SW 1271 (cell line): Measurements from ENCODE around the gene CSF2RB.
"Not testable (repeated sequence)": the region's sequence is repeated elsewhere in the genome, so short reads cannot be mapped to it uniquely, and the experiment has no call there.

ENCODE experiments used
- DNase-seq, 2 experiments: peaks; one replicate each; lab custom pipeline; 2025; lab: John Stamatoyannopoulos, UW

Gene CSF2RB

GRCh38 chr22:36968249-36968964 is 55.0 kb downstream of the CSF2RB start:
- no peak for DNase-seq

GRCh38 chr22:36971341-36972125 is 58.1 kb downstream of the CSF2RB start:
- no peak for DNase-seq

- no peak for DNase-seq
Measured at GRCh38 chr22:36976606-36977005, 63.2 kb downstream of the CSF2RB start.

- DNase-seq = no peak
Measured at GRCh38 chr22:36977401-36977861, 64.0 kb downstream of the CSF2RB start.

- peak in 1 of 2 experiments; percentile 81 for DNase-seq
Measured at GRCh38 chr22:36977947-36978660, 64.7 kb downstream of the CSF2RB start.

DNA sequence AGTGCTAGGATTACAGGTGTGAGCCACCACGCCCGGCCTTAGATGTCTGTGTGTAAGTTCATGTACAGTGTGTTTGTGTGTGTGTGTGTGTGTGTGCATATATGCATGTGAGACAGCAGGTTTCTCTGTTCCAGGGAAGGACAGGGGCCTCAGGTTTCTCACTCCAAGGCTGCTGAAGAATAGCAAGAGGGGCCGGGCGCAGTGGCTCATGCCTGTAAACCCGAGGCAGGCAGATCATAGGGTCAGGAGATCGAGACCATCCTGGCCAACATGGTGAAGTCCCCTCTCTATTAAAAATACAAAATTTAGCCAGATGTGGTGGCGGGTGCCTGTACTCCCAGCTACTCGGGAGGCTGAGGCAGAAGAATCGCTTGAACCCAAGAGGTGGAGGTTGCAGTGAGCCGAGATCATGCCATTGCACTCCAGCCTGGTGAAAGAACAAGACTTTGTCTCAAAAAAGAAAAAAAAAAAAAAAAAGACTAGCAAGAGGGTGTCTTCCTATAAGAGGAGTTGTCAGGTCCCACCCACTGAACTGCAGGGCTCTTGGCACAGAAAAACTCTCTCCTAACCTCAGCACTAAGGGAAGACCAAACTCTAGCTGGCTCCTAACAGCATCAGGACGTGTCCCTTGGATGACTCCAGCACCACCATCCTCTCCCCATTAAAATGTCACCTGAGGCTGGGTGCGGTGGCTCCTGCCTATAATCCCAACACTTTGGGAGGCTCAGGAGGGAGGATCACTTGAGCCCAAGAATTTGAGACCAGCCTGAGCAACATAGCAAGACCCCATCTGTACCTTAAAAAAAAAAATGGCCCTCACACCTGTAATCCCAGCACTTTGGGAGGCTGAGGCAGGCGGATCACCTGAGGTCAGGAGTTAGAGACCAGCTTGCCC is 65.8 kb downstream of the CSF2RB start:
- DNase-seq = no peak

GRCh38 chr22:36981247-36981775 is 67.9 kb downstream of the CSF2RB start:
- no peak for DNase-seq

DNA sequence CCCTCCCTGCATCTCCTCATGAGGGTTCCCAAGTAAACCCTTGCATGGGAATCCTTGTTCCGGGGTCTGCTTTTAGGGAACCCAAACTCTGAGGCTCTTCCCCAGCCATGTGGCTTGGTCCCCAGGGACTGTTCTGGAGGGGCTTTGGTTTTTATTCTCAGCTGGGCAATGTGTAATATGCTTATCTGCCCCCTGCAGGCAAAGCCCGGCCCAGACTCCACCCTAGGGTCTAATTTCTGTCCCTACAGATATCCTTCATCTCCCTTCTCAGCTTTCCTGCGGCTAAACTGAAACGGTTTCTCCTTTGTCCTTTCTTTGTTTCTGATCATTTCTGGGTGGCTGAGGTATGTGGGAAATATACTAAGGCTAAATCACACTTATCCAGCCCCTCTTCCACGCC is 68.7 kb downstream of the CSF2RB start:
- DNase-seq = no peak

DNA sequence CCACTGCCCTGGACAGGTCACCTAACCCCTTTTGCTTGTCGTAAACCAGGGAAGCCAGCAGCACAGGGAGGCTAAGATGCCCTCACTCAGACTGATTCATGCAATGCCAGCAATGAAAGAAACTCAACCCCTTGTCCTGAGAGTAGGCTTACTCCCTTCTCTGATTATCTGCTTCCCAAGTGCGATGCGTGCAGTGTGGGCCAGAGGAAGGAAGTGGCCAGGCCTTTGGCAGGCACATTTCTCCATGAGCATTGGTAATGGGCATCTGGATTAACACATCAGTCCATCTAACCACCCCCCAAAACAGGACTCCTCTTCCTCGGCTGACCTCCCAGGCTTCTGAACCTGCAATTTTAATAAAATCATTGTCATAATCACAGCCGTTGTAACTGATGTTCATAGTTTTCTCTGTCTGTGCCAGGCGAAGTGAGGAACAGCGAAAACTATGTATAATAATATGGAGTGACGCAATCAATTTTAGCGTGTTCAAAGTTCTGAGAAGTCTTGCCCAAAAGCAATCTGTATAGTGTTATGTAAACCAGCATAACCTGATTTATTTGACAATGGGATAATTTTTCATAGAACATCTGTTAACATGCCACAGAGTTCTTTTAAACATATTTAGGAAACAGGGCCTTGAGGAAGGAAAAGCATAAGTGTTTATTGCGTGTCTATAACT is 71.9 kb downstream of the CSF2RB start:
- no peak for DNase-seq

DNA sequence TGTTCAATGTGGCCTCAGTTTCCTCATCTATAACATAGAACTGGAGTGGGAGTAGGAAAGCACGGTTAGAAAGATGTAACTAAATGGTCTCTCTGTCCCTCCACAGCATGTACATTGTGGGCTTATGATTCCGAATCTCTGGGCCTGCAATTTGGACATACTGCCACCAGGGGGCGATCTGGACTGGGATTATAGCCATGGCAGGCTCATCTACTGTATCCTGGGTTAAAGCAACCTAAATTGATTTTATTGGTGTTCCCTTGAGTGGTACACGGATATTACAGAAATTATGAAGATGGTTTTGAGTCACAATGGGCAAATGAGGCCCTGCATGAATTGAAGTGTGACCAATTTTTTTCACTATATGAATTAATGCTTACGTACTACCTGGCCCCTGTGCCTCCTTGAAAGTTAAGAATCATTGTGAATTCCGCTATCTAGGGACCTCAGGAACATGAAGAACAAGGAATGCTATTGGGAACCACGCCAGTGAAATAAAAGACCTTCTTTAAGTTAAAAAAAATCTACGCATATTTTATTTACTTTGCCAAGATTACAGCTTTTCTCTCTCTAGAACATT is 72.9 kb downstream of the CSF2RB start:
- no peak for DNase-seq

DNA sequence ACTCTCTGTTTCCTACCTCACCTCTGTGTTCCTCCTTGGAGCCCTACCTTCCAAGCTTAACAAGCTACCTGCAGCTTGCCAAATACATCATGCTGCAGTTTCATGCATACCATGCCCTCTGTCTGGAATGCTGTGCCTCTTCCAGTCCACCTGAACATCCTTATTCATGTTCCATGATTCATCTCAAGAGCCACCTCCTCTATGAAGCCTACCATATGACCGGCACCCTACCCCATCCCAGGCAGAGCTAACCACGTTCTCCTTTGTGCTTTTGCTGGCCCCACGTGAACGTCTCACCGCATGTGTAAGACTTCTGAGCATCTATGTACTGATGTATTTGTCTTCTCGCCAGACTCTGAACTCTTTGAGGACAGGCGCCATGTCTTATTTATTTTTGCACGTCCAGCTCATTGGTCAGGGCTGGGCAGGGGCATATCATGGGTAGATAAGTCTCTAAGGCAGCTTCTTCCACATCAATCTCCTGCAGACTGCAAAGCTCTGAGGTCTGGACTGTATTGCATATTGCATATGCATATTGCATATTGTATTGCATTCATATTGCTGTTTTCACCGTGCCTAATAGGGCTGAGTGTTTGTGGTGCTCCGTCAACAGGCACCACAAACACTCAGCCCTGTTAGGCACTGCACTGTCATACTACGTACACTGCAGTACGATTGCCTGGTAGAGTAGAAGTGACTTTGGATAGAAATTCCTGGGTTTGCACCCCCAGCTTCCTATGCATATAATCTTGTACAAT is 74.8 kb downstream of the CSF2RB start:
- DNase-seq = no peak

GRCh38 chr22:36989012-36989411 is 75.6 kb downstream of the CSF2RB start:
- not testable (repeated sequence) for DNase-seq
